HL-60 (cell line): Measurements from ENCODE around the gene FARS2.

ENCODE experiments used
- GABPA ChIP-seq: IDR thresholded peaks from 2 replicates; pipeline ENCODE4 v1.6.1; 2012; ENCODE audit warnings: low read depth
- POLR2AphosphoS5 ChIP-seq: IDR thresholded peaks from 2 replicates; pipeline ENCODE4 v1.6.1; 2012; ENCODE audit warnings: low read depth
- TF ChIP-seq, protein P1 (sequence below): IDR thresholded peaks from one replicate; pipeline ENCODE4 v1.5.1; 2011; ENCODE audit warnings: low read length, control low read depth, inconsistent platforms; ENCODE audit not compliant: insufficient read depth
- TF ChIP-seq, protein P2 (sequence below): IDR thresholded peaks from 2 replicates; pipeline ENCODE4 v1.6.1; 2012; ENCODE audit warnings: low read depth; ENCODE audit not compliant: insufficient replicate concordance

DNA sequence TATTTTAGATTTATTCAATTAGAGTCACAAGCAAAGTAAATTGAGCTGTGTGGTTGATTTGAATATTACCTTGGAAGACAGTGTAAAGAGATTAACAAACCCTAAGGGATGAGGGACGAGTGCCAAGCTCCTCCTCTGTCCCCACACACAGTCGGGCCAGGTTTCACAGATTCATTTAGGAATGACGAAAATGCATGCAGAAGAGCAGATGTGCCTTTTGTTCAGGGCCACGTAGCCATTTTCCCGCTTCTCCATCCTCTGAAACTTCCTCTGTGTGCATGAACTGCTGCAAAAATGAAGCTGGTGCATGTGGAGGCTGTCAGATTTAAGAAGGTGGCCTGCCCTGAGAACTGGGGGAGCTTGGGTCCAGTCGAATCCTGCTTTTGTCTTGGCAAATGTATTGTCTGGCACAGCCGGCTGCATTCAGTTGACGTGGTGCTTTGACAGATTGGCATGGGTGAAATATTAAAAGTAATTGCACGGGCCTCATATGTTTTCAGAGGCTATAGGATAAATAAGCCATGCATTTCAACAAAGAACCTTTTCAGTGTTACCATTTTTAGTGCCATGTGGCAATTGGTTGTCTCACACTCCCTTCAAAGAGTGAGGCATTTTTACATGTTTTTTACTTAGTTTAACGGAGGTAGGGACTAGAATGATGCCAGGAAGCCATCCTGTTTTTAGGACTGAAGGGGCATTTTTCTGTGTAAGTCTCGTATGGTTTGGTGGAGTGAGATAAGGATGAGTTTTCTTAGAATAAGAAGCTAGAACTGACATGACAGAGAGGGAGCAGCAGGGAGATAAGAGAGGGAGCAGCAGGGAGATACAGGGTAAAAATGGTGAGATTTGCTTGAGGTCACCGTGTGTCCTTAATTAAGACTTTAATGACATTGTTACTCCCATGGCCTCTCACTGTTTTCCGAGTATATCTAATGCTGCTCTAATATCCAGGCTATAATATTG lies 384.3 kb downstream of the FARS2 start:
- TF ChIP-seq POLR2AphosphoS5 = no peak
- TF ChIP-seq, protein P1, sequence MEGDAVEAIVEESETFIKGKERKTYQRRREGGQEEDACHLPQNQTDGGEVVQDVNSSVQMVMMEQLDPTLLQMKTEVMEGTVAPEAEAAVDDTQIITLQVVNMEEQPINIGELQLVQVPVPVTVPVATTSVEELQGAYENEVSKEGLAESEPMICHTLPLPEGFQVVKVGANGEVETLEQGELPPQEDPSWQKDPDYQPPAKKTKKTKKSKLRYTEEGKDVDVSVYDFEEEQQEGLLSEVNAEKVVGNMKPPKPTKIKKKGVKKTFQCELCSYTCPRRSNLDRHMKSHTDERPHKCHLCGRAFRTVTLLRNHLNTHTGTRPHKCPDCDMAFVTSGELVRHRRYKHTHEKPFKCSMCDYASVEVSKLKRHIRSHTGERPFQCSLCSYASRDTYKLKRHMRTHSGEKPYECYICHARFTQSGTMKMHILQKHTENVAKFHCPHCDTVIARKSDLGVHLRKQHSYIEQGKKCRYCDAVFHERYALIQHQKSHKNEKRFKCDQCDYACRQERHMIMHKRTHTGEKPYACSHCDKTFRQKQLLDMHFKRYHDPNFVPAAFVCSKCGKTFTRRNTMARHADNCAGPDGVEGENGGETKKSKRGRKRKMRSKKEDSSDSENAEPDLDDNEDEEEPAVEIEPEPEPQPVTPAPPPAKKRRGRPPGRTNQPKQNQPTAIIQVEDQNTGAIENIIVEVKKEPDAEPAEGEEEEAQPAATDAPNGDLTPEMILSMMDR = no peak
- TF ChIP-seq, protein P2, sequence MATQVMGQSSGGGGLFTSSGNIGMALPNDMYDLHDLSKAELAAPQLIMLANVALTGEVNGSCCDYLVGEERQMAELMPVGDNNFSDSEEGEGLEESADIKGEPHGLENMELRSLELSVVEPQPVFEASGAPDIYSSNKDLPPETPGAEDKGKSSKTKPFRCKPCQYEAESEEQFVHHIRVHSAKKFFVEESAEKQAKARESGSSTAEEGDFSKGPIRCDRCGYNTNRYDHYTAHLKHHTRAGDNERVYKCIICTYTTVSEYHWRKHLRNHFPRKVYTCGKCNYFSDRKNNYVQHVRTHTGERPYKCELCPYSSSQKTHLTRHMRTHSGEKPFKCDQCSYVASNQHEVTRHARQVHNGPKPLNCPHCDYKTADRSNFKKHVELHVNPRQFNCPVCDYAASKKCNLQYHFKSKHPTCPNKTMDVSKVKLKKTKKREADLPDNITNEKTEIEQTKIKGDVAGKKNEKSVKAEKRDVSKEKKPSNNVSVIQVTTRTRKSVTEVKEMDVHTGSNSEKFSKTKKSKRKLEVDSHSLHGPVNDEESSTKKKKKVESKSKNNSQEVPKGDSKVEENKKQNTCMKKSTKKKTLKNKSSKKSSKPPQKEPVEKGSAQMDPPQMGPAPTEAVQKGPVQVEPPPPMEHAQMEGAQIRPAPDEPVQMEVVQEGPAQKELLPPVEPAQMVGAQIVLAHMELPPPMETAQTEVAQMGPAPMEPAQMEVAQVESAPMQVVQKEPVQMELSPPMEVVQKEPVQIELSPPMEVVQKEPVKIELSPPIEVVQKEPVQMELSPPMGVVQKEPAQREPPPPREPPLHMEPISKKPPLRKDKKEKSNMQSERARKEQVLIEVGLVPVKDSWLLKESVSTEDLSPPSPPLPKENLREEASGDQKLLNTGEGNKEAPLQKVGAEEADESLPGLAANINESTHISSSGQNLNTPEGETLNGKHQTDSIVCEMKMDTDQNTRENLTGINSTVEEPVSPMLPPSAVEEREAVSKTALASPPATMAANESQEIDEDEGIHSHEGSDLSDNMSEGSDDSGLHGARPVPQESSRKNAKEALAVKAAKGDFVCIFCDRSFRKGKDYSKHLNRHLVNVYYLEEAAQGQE = no peak
- TF ChIP-seq GABPA = no peak
